Naive B cell (primary cell): Measurements from ENCODE around the gene RASA3. TPM values are rescaled to one million over a fixed set of nuclear protein-coding genes. Genes with fewer than 3 reads are reported as not detected.
"Not testable (repeated sequence)": the region's sequence is repeated elsewhere in the genome, so short reads cannot be mapped to it uniquely, and the experiment has no call there.

Experiments used
- ATAC-seq, 2 donors: fragments of 150-1000 bp; cut with Tn5 transposase; 2 replicates each; pipeline ENCODE4 v1.10.0; 2021; ENCODE audit warnings: low read depth in 2 of 2, mild to moderate bottlenecking in 2 of 2, moderate library complexity in 2 of 2
- DNase-seq: peaks from one replicate; pipeline ENCODE4 v3.0.0; 2022
- H3K27ac Mint-ChIP-seq, 6 donors: one replicate each; pipeline ENCODE4 v1.8.0; 2020 to 2022; ENCODE audit warnings: mild to moderate bottlenecking in 6 of 6, mixed read lengths in 6 of 6, moderate library complexity in 5 of 6, inconsistent platforms in 2 of 6
- H3K27me3 Mint-ChIP-seq, 3 donors: one replicate each; pipeline ENCODE4 v1.8.0; 2021 to 2022; ENCODE audit warnings: mixed read lengths in 3 of 3, mild to moderate bottlenecking in 1 of 3
- H3K36me3 Mint-ChIP-seq, 2 donors: one replicate each; pipeline ENCODE4 v1.8.0; 2020 to 2022; ENCODE audit warnings: mixed read lengths in 2 of 2, inconsistent platforms in 1 of 2, mild to moderate bottlenecking in 1 of 2
- H3K4me1 Mint-ChIP-seq, 3 donors: one replicate each; pipeline ENCODE4 v1.8.0; 2020 to 2022; ENCODE audit warnings: mixed read lengths in 3 of 3, inconsistent platforms in 1 of 3, mild to moderate bottlenecking in 1 of 3, moderate library complexity in 1 of 3
- H3K4me3 Mint-ChIP-seq, 8 donors: one replicate each; pipeline ENCODE4 v1.8.0; 2020 to 2022; ENCODE audit warnings: mild to moderate bottlenecking in 8 of 8, mixed read lengths in 8 of 8, moderate library complexity in 8 of 8, inconsistent platforms in 2 of 8
- H3K9me3 Mint-ChIP-seq, 7 donors: one replicate each; pipeline ENCODE4 v1.8.0; 2020 to 2022; ENCODE audit warnings: mixed read lengths in 7 of 7, mild to moderate bottlenecking in 5 of 7, inconsistent platforms in 2 of 7, moderate library complexity in 1 of 7
- polyA plus RNA-seq, 6 donors: library from polyadenylated mRNA; unstranded; fragments of 300-500 nt; fragmentation: Illumina TruSeq; gene quantifications; one replicate each; pipeline ENCODE4 v1.2.3, GENCODE V29; 2021; ENCODE audit warnings: low read depth in 6 of 6

The RASA3 gene
- polyA plus RNA-seq, 6 donors from 2014 or later, result 17.1 to 41.9 (median 28.8) TPM

- Mint-ChIP-seq H3K9me3 (peaks cover 0 to 2% (median 0%) of the 10 kb centered on the region in 7 donors), H3K36me3 (no peaks in the 10 kb centered on the region), H3K4me1 (peaks cover 26 to 37% (median 36%) of the 10 kb centered on the region in 3 donors), H3K4me3 (peak overlapping the region in 1 of 8 donors; percentile 73), H3K27me3 (peaks cover 0 to 10% (median 3%) of the 10 kb centered on the region in 3 donors), H3K27ac (peak overlapping the region in 1 of 6 donors; percentile 61)
- ATAC-seq, result no peak
- no peak for DNase-seq
These were observed 32.4 kb upstream of the RASA3 start for GRCh38 chr13:114164681-114165429.

- H3K27ac Mint-ChIP-seq, result peak overlapping the region in 1 of 6 donors; percentile 60
- peaks cover 0 to 10% (median 3%) of the 10 kb centered on the region in 3 donors for H3K27me3 Mint-ChIP-seq
- DNase-seq (no peak), ATAC-seq (no peak)
- H3K36me3 Mint-ChIP-seq, result no peaks in the 10 kb centered on the region
- H3K9me3 Mint-ChIP-seq, result peaks cover 0 to 2% (median 0%) of the 10 kb centered on the region in 7 donors
- no peak overlapping the region for H3K4me3 Mint-ChIP-seq
- H3K4me1 Mint-ChIP-seq, result peaks cover 31 to 45% (median 44%) of the 10 kb centered on the region in 3 donors
These were observed 31.6 kb upstream of the RASA3 start for GRCh38 chr13:114164053-114164452.

- Mint-ChIP-seq H3K27me3 (peaks cover 0 to 10% (median 3%) of the 10 kb centered on the region in 3 donors), H3K9me3 (peaks cover 0 to 2% (median 0%) of the 10 kb centered on the region in 7 donors), H3K4me3 (peak overlapping the region; percentile 56 to 92 (median 88)), H3K36me3 (no peaks in the 10 kb centered on the region), H3K4me1 (peaks cover 33 to 49% (median 48%) of the 10 kb centered on the region in 3 donors), H3K27ac (peak overlapping the region in 3 of 6 donors; percentile 38 to 84 (median 80))
- no peak for ATAC-seq
- DNase-seq, result no peak
These were observed 30.1 kb upstream of the RASA3 start for GRCh38 chr13:114162533-114162922.

GRCh38 chr13:114161644-114162532 is 29.5 kb upstream of the RASA3 start:
- peak overlapping the region; percentile 56 to 92 (median 88) for H3K4me3 Mint-ChIP-seq

GRCh38 chr13:114161028-114161556 is 28.7 kb upstream of the RASA3 start:
- peaks cover 0 to 2% (median 0%) of the 10 kb centered on the region in 7 donors for H3K9me3 Mint-ChIP-seq
- peak overlapping the region in 6 of 8 donors; percentile 29 to 92 (median 68) for H3K4me3 Mint-ChIP-seq
- DNase-seq (no peak), ATAC-seq (no peak)
- H3K27me3 Mint-ChIP-seq, result peaks cover 0 to 10% (median 3%) of the 10 kb centered on the region in 3 donors
- no peaks in the 10 kb centered on the region for H3K36me3 Mint-ChIP-seq
- peak overlapping the region in 1 of 6 donors; percentile 26 for H3K27ac Mint-ChIP-seq
- H3K4me1 Mint-ChIP-seq, result peaks cover 34 to 54% (median 54%) of the 10 kb centered on the region in 3 donors

More at GRCh38 chr13:114161644-114162532, 29.5 kb upstream of the RASA3 start:
- DNase-seq (no peak), ATAC-seq (peak; percentile 75 to 77)
- H3K36me3 Mint-ChIP-seq, result no peaks in the 10 kb centered on the region
- peaks cover 0 to 10% (median 3%) of the 10 kb centered on the region in 3 donors for H3K27me3 Mint-ChIP-seq
- peaks cover 27 to 48% (median 48%) of the 10 kb centered on the region in 3 donors for H3K4me1 Mint-ChIP-seq
- peaks cover 0 to 2% (median 0%) of the 10 kb centered on the region in 7 donors for H3K9me3 Mint-ChIP-seq
- peak overlapping the region; percentile 1 to 88 (median 76) for H3K27ac Mint-ChIP-seq

GRCh38 chr13:114158869-114159666 is 26.6 kb upstream of the RASA3 start:
- not testable (repeated sequence) for H3K9me3 Mint-ChIP-seq, H3K27me3 Mint-ChIP-seq, ATAC-seq, H3K36me3 Mint-ChIP-seq, DNase-seq
- H3K27ac Mint-ChIP-seq, result peak overlapping the region in 2 of 6 donors; percentile 17 to 60
- H3K4me1 Mint-ChIP-seq, result peaks cover 38 to 61% (median 55%) of the 10 kb centered on the region in 3 donors
- H3K4me3 Mint-ChIP-seq, result peak overlapping the region in 1 of 8 donors; percentile 22

GRCh38 chr13:114157869-114158495 is 25.6 kb upstream of the RASA3 start:
- Mint-ChIP-seq H3K27me3 (peaks cover 0 to 16% (median 10%) of the 10 kb centered on the region in 3 donors), H3K9me3 (peaks cover 0 to 6% (median 0%) of the 10 kb centered on the region in 7 donors), H3K36me3 (peaks cover 0 to 9% of the 10 kb centered on the region in 2 donors), H3K27ac (peak overlapping the region in 2 of 6 donors; percentile 22 to 67), H3K4me1 (peaks cover 42 to 71% (median 64%) of the 10 kb centered on the region in 3 donors), H3K4me3 (peak overlapping the region in 1 of 8 donors; percentile 36)
- ATAC-seq (no peak), DNase-seq (no peak)

GRCh38 chr13:114155926-114156883 is 23.8 kb upstream of the RASA3 start:
- peaks cover 0 to 16% (median 10%) of the 10 kb centered on the region in 3 donors for H3K27me3 Mint-ChIP-seq
- ATAC-seq (no peak), DNase-seq (no peak)
- peak overlapping the region in 5 of 6 donors; percentile 62 to 97 (median 84) for H3K27ac Mint-ChIP-seq
- peaks cover 31 to 55% (median 47%) of the 10 kb centered on the region in 3 donors for H3K4me1 Mint-ChIP-seq
- peak overlapping the region in 5 of 8 donors; percentile 25 to 74 (median 61) for H3K4me3 Mint-ChIP-seq
- H3K9me3 Mint-ChIP-seq, result peaks cover 0 to 6% (median 0%) of the 10 kb centered on the region in 7 donors
- H3K36me3 Mint-ChIP-seq, result peaks cover 0 to 9% of the 10 kb centered on the region in 2 donors

- H3K4me3 Mint-ChIP-seq, result no peak overlapping the region
- H3K4me1 Mint-ChIP-seq, result peaks cover 31 to 51% (median 44%) of the 10 kb centered on the region in 3 donors
These were observed 22.9 kb upstream of the RASA3 start for GRCh38 chr13:114155320-114155719.

GRCh38 chr13:114154476-114154875 is 22.1 kb upstream of the RASA3 start:
- Mint-ChIP-seq H3K27ac (peak overlapping the region in 5 of 6 donors; percentile 2 to 94 (median 83)), H3K27me3 (peaks cover 0 to 16% (median 10%) of the 10 kb centered on the region in 3 donors)

More at GRCh38 chr13:114155320-114155719, 22.9 kb upstream of the RASA3 start:
- Mint-ChIP-seq H3K27ac (no peak overlapping the region), H3K27me3 (peaks cover 0 to 16% (median 10%) of the 10 kb centered on the region in 3 donors), H3K36me3 (peaks cover 0 to 9% of the 10 kb centered on the region in 2 donors), H3K9me3 (peaks cover 0 to 6% (median 0%) of the 10 kb centered on the region in 7 donors)
- no peak for DNase-seq
- no peak for ATAC-seq

More at GRCh38 chr13:114154476-114154875, 22.1 kb upstream of the RASA3 start:
- DNase-seq, result no peak
- H3K36me3 Mint-ChIP-seq, result peaks cover 0 to 9% of the 10 kb centered on the region in 2 donors
- peaks cover 0 to 6% (median 0%) of the 10 kb centered on the region in 7 donors for H3K9me3 Mint-ChIP-seq
- peaks cover 30 to 44% (median 42%) of the 10 kb centered on the region in 3 donors for H3K4me1 Mint-ChIP-seq
- peak overlapping the region in 6 of 8 donors; percentile 22 to 74 (median 64) for H3K4me3 Mint-ChIP-seq
- ATAC-seq, result peak; percentile 56 to 77
